Esophagus muscularis mucosa (tissue), 4 donors: ENCODE results near the gene SORCS2. TPM values are rescaled to one million over a fixed set of nuclear protein-coding genes. Genes with fewer than 3 reads are reported as not detected.

Experiments
- DNase-seq: peaks from one replicate; pipeline ENCODE4 v3.0.0-alpha.2; 2017; ENCODE audit errors: extremely low spot score
- H3K27ac ChIP-seq, 4 donors: fragments of 200-600 bp; sonication (generic); replicated peaks in 1 of 4; 1 replicate in 3 of 4; 2 replicates in 1 of 4; pipeline ENCODE4 v1.5.1; 2016 to 2019; ENCODE audit warnings: mild to moderate bottlenecking in 1 of 4
- H3K27me3 ChIP-seq, 4 donors: fragments of 200-600 bp; sonication (generic); one replicate each; pipeline versions ENCODE4 v1.5.1 to v1.6.0; 2016 to 2019
- H3K36me3 ChIP-seq, 4 donors: fragments of 200-600 bp; sonication (generic); one replicate each; pipeline ENCODE4 v1.5.1; 2016 to 2019
- H3K4me1 ChIP-seq, 4 donors: fragments of 200-600 bp; sonication (generic); one replicate each; pipeline ENCODE4 v1.5.1; 2016 to 2019
- H3K4me3 ChIP-seq, 4 donors: fragments of 200-600 bp; sonication (generic); 1 replicate in 2 of 4; 2 replicates in 2 of 4; pipeline ENCODE4 v1.5.1; 2016 to 2019; ENCODE audit warnings: mild to moderate bottlenecking in 4 of 4, moderate library complexity in 1 of 4
- H3K9me3 ChIP-seq, 4 donors: fragments of 200-600 bp; sonication (generic); 1 replicate in 3 of 4; 2 replicates in 1 of 4; pipeline ENCODE4 v1.5.1; 2016 to 2019
- CTCF ChIP-seq, 3 experiments: fragments of 200-600 bp in 2 of 3; fragments of 450-650 bp in 1 of 3; sonication (generic) in 2 of 3; IDR thresholded peaks; one replicate each; pipeline ENCODE4 v1.5.1; 2017 to 2019; ENCODE audit warnings: antibody characterized with exemption in 3 of 3, mild to moderate bottlenecking in 2 of 3, moderate library complexity in 1 of 3
- EP300 ChIP-seq: sonication (generic); formaldehyde crosslinking; IDR thresholded peaks from one replicate; pipeline ENCODE4 v1.6.1; 2017; ENCODE audit warnings: antibody characterized with exemption
- POLR2A ChIP-seq: fragments of 450-650 bp; IDR thresholded peaks from one replicate; pipeline ENCODE4 v1.6.1; 2017; ENCODE audit warnings: antibody characterized with exemption, moderate library complexity, mild to moderate bottlenecking, low read depth
- POLR2AphosphoS5 ChIP-seq, 2 donors: sonication (generic); formaldehyde crosslinking; IDR thresholded peaks; one replicate each; pipeline ENCODE4 v1.6.1; 2017; ENCODE audit warnings: antibody characterized with exemption in 2 of 2
- WGBS: methylation state at CpG from one replicate; pipeline ENCODE4 v1.1.5; 2018; 5-methylcytosine and 5-hydroxymethylcytosine counted together
- intact Hi-C: fragments of 100-400 bp; cut with DNase I; formaldehyde crosslinking; loops from one replicate; pipeline ENCODE4 v1.15.1; 2023
- total RNA-seq, 4 donors: library from RNA; depleted of rRNA; stranded (reverse); fragments of >200 nt; gene quantifications; one replicate each; pipeline versions ENCODE4 v1.1.0 to v1.2.1, GENCODE V29; 2016

Gene SORCS2
- total RNA-seq, 4 donors from 2014 or later, result 3.3 to 10.1 (median 4.3) TPM

GRCh38 chr4:7699825-7700224 is 507.5 kb downstream of the SORCS2 start:
- Histone ChIP-seq H3K4me1 (peaks cover 0 to 14% (median 4%) of the 10 kb centered on the region in 4 donors), H3K36me3 (no peaks in the 10 kb centered on the region), H3K9me3 (no peaks in the 10 kb centered on the region), H3K27ac (no peak overlapping the region), H3K4me3 (no peak overlapping the region), H3K27me3 (no peaks in the 10 kb centered on the region)
- no peak for DNase-seq
- WGBS, result 87% methylated on average over 10 of the region's 10 CpGs
- TF ChIP-seq CTCF (IDR thresholded peaks at IDR 0.05), result no peak
- TF ChIP-seq POLR2AphosphoS5 (IDR thresholded peaks at IDR 0.05), result no peak
- no peak for TF ChIP-seq POLR2A
- no peak for TF ChIP-seq EP300
- intact Hi-C loops, result no loop called here

- Histone ChIP-seq H3K9me3 (no peaks in the 10 kb centered on the region), H3K27me3 (no peaks in the 10 kb centered on the region), H3K4me3 (no peak overlapping the region), H3K4me1 (peaks cover 0 to 20% (median 4%) of the 10 kb centered on the region in 4 donors), H3K27ac (no peak overlapping the region), H3K36me3 (no peaks in the 10 kb centered on the region)
- no peak for TF ChIP-seq EP300
- TF ChIP-seq POLR2AphosphoS5 (IDR thresholded peaks at IDR 0.05), result no peak
- TF ChIP-seq POLR2A, result no peak
- TF ChIP-seq CTCF (IDR thresholded peaks at IDR 0.05), result no peak
- DNase-seq, result no peak
- intact Hi-C loops, result no loop called here
- 72% methylated on average over 8 of the region's 9 CpGs for WGBS
Measured at GRCh38 chr4:7700665-7701064, 508.3 kb downstream of the SORCS2 start.

- Histone ChIP-seq H3K9me3 (no peaks in the 10 kb centered on the region), H3K27ac (no peak overlapping the region), H3K4me1 (peaks cover 0 to 19% (median 4%) of the 10 kb centered on the region in 4 donors), H3K27me3 (no peaks in the 10 kb centered on the region), H3K4me3 (no peak overlapping the region), H3K36me3 (no peaks in the 10 kb centered on the region)
- no peak for DNase-seq
- no peak for TF ChIP-seq CTCF (IDR thresholded peaks at IDR 0.05)
- TF ChIP-seq POLR2A, result no peak
- no peak for TF ChIP-seq EP300
- no peak for TF ChIP-seq POLR2AphosphoS5 (IDR thresholded peaks at IDR 0.05)
- intact Hi-C loops, result no loop called here
- WGBS, result 90% methylated on average over 14 of the region's 19 CpGs
Measured at GRCh38 chr4:7701866-7702649, 509.7 kb downstream of the SORCS2 start.

GRCh38 chr4:7703688-7704087 is 511.4 kb downstream of the SORCS2 start:
- intact Hi-C loops, result no loop called here
- 82% methylated on average over 8 of the region's 8 CpGs for WGBS
- Histone ChIP-seq H3K27ac (no peak overlapping the region), H3K4me3 (no peak overlapping the region), H3K4me1 (peaks cover 0 to 10% (median 4%) of the 10 kb centered on the region in 4 donors), H3K9me3 (no peaks in the 10 kb centered on the region), H3K36me3 (no peaks in the 10 kb centered on the region), H3K27me3 (no peaks in the 10 kb centered on the region)
- DNase-seq, result no peak
- TF ChIP-seq POLR2AphosphoS5 (IDR thresholded peaks at IDR 0.05), result no peak
- TF ChIP-seq CTCF (IDR thresholded peaks at IDR 0.05), result no peak
- no peak for TF ChIP-seq EP300
- no peak for TF ChIP-seq POLR2A

GRCh38 chr4:7704091-7704490 is 511.8 kb downstream of the SORCS2 start:
- Histone ChIP-seq H3K27me3 (no peaks in the 10 kb centered on the region), H3K36me3 (no peaks in the 10 kb centered on the region), H3K4me1 (peaks cover 0 to 10% (median 2%) of the 10 kb centered on the region in 4 donors), H3K4me3 (no peak overlapping the region), H3K27ac (no peak overlapping the region), H3K9me3 (no peaks in the 10 kb centered on the region)
- no peak for DNase-seq
- intact Hi-C loops, result no loop called here
- WGBS, result 100% methylated on average over 1 of the region's 16 CpGs
- TF ChIP-seq POLR2AphosphoS5 (IDR thresholded peaks at IDR 0.05) (no peak), POLR2A (no peak), EP300 (no peak), CTCF (IDR thresholded peaks at IDR 0.05) (no peak)
